CD4-positive, alpha-beta T cell treated with Interleukin-6 at 100 ng/mL for 8 hours (primary cell): Measurements from ENCODE around the gene COL5A1.
A peak's percentile ranks its signal among the peaks of the same experiment; 100 is the strongest.

Experiments used
- DNase-seq: peaks from one replicate; pipeline ENCODE4 v3.0.0-alpha.2; 2020; ENCODE audit warnings: mixed read lengths, low spot score

The COL5A1 gene

GRCh38 chr9:134641173-134641989 is at the start of gene COL5A1:
COL5A1 (plus strand) TSS chr9:134641803; CDS start chr9:134642188, 385 bp downstream.
- DNase-seq, result peak; percentile 33

GRCh38 chr9:134592018-134592818 is 49.4 kb upstream of the COL5A1 start:
- no peak for DNase-seq

GRCh38 chr9:134592819-134593200 is 48.8 kb upstream of the COL5A1 start:
- DNase-seq, result no peak

DNA sequence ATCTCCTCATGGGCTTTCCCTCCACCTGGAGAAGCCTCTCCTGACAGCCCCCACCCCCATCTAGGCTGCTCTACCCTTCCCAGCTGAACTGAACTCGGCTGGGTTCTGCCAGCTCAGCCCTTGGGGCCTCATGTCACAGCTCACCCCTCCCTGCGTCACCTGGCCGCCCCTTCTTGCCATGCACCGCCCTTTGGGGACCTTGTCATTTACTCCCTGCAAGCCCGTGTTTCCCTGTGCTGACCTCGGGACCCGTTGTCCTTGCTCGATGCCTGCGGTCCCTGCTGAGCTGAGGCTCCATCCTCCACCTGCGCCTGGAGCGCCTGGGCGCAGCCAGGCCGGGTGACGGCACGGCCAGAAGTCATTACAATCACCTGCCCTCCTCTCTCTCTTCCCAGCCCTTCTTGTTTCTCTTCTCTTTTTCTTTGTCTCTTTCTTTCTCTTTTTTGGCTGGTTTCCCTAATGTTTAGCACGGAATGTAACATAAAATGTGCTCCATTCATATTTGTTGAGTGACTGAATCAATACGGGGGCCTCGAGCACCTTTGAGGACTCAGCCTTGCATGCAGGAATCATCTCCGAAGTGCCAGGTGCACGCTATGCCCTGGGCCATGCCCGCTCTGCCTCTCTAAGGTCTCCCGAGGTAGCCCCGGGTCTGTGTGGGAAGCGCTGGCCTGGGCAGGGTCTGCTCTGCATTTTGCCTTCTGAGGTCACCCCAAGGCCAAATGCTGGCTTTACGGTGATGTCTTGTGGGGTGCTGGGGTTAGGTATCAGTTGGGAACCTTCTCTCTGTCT is 48.1 kb upstream of the COL5A1 start:
- DNase-seq, result no peak

GRCh38 chr9:134594078-134594941 is 47.3 kb upstream of the COL5A1 start:
- DNase-seq, result no peak

GRCh38 chr9:134595014-134595413 is 46.6 kb upstream of the COL5A1 start:
- DNase-seq, result no peak

DNA sequence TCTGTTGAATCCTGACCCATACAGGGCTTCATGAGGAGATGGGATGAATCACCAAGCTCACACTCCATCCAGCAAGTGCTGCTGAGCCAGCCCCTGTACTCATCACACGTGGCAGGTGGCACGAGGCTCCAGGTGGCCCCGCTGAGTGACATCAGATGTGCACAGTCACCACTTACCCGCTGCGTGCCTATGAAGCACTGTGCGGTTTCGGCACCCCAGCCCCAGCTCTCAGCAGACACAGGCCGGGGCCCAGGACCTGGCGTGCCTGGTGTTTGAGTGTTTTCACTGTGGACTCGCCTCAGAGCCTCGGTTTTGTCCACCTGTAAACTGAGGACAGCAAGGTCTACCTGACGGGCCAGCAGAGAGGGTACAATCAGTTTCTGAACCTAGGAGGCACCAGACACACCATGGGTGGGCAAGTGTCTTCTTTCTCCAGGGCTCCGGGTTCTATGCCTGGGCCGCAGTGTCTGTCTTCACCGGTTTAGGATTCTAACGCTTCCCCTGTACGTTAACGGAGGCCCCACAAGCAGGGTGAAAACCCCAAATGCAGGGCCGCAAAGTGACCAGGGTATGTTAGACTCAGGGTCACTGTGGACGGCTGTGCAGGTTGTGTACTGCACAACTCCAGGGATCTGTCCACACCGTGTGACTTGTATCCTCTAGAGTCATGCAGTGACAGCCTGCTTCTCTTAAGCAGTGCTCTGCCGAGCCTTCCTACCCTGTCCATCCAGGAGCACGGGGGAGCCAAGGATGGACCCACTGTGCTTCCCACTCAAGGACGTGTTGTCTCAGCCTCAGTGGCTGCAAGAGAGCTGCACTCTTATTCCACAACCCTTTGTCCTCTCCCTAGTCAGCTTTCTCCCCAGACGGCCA is 44.3 kb upstream of the COL5A1 start:
- no peak for DNase-seq

- DNase-seq, result no peak
These were observed 43.4 kb upstream of the COL5A1 start for GRCh38 chr9:134597957-134598883.

GRCh38 chr9:134598884-134599245 is 42.7 kb upstream of the COL5A1 start:
- DNase-seq, result no peak

- DNase-seq, result no peak
These were observed 41.2 kb upstream of the COL5A1 start for GRCh38 chr9:134600371-134600770.

DNA sequence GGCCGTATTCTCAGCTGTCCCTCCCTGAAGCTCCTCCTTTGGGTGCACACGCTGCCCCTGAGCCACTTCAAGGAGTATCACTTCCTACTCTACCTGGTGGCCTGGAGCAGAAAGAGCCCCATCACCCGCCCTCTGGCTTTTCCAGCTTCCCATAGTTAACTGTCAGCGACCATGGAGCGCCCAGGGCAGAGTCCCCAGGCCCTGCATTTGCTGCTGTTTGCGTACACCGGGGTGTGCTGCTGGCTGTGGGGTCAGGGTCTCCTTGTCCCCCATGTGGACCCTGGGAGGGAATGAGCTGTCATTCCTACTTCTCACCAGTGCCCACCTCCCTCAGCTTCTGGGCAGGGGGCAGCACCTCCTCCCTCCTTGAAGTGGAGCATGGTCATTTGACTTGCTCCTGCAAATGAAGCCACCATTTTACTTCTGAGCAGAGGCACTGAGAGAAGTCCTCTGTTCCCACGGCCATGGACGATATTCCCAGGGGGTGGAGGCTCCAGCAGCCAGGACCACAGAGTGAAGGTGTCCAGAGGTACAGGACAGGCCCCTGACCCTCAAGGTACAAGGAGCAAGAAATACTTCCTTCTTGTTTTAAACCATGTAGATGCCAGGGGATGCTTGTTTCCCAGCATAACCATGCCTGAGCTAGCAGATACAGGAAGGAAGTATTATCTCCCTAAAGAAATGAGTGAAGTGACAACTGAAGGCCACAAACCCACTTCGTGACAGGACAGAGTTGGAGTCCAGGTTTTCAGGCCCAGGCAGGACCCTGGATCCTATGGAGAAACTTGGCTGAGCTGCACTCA is 40.6 kb upstream of the COL5A1 start:
- DNase-seq, result no peak

DNA sequence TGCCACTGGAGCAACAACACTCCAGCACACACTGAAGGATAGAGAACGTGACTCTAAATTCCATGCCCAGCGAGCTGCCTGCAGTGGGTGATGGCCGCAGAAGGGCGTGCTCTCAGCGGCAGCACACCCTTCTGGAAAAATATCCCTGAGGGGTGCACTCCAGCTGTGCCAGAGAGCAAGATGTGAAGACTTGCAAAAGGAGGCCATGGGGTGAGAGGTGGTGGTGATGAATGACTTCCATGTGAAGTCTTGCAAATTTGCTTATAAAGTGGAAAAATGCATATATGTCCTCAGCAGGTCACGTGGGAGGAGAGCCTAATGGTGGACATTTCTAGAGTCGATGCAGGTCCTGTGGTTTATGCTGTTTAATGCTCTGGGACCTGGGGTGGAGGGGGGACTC is 39.8 kb upstream of the COL5A1 start:
- no peak for DNase-seq

DNA sequence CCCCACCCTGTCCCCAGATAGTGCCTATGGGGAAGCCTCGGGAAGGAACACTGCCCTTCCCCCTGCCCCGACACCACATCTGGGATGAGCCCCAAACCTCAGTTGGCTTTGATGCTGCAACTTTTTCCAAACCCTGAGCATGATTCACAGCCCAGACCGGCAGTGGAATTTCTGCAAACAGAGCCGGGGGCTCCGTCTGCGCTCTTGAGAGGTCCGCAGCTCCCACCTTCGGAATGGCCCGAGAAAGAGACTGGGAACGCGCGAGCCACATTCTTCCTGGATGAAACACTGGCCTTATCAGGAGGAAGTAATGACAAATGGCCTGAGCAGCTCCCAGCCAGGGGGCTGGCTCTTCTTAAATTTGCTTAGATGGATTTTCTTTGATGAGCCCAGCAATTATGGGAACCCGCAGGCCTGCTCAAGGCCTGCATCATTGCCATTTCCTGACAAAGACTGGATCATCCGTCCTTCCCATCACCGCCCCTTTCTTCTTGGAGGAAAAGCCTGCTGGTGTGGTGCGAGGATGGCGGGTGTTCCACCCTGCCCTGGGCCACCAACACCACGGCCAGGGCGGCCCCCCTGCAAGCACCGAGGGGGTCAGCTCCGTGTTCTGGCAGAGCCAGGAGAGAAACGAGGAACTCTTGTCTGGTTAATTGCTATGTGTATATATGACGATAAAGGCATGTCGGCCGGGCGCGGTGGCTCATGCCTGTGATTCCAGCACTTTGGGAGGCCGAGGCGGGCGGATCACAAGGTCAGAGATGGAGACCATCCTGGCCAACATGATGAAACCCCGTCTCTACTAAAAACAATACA is 38.8 kb upstream of the COL5A1 start:
- no peak for DNase-seq

- no peak for DNase-seq
These were observed 36.8 kb upstream of the COL5A1 start for GRCh38 chr9:134604834-134605233.

GRCh38 chr9:134605351-134605965 is 36.1 kb upstream of the COL5A1 start:
- DNase-seq, result no peak

DNA sequence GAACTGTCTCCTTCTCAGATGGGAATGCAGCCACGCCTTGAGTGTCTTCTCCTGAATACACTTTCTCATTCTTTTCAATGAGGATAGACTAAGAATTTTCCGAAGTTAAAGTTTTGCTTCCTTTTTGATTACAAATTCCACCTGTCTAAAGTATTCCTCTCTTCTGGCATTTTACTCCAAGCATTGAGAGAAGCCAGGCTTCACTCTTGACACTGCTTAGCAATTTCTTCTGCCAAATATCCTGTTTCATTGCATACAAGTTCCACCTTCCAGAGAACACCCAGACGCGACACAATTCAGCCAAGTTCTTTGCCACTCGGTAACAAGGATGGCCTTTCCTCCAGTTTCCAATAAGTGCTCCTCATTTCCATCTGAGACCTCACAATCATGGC is 35.6 kb upstream of the COL5A1 start:
- DNase-seq, result no peak
